H1 (cell line): ENCODE data around the gene TCP11. TPM values are rescaled to one million over a fixed set of nuclear protein-coding genes. Genes with fewer than 3 reads are reported as not detected.

Experiments
- CTCF ChIA-PET: fragments of 300-600 bp; sonication (Branson Sonifier 250); formaldehyde crosslinking; loops from one replicate; lab custom pipeline; 2021; ENCODE audit not compliant: partially characterized antibody; lab: Charles Lee
- POLR2A ChIA-PET: fragments of 300-600 bp; sonication (Branson Sonifier 250); formaldehyde crosslinking; loops from one replicate; lab custom pipeline; 2021; ENCODE audit warnings: inconsistent platforms; ENCODE audit not compliant: partially characterized antibody; lab: Charles Lee
- DNase-seq, 2 experiments: peaks; one replicate each; pipeline versions ENCODE4 v3.0.0 to v3.0.0-alpha.2; 2010 to 2022; ENCODE audit warnings: low spot score in 2 of 2, low read depth in 1 of 2, mixed read lengths in 1 of 2
- FAIRE-seq: peaks from 2 replicates; lab custom pipeline; 2011; peaks lifted over from hg19 to GRCh38; lab: Jason Lieb, UNC
- H2AFZ ChIP-seq: 2 replicates; pipeline ENCODE4 v1.8.1; 2012; ENCODE audit warnings: low read length, inconsistent platforms
- H2AK5ac ChIP-seq: 2 replicates; pipeline ENCODE4 v1.6.1; 2013; ENCODE audit warnings: low read depth, low read length
- H2BK120ac ChIP-seq: replicated peaks from 2 replicates; pipeline ENCODE3; 2013; ENCODE audit warnings: low read depth, low read length, inconsistent platforms
- H2BK12ac ChIP-seq: 2 replicates; pipeline ENCODE4 v1.6.1; 2013; ENCODE audit warnings: low read depth, low read length
- H2BK15ac ChIP-seq: 2 replicates; pipeline ENCODE4 v1.6.1; 2013; ENCODE audit warnings: low read length
- H2BK20ac ChIP-seq: 2 replicates; pipeline ENCODE4 v1.6.1; 2013; ENCODE audit warnings: low read length
- H2BK5ac ChIP-seq: 2 replicates; pipeline ENCODE4 v1.6.1; 2013; ENCODE audit warnings: low read depth, low read length
- H3K14ac ChIP-seq: 2 replicates; pipeline ENCODE4 v1.6.1; 2013; ENCODE audit warnings: inconsistent platforms; ENCODE audit not compliant: insufficient read length
- H3K18ac ChIP-seq: 2 replicates; pipeline ENCODE4 v1.6.1; 2013; ENCODE audit warnings: low read length; ENCODE audit errors: extremely low read depth
- H3K23ac ChIP-seq: 2 replicates; pipeline ENCODE4 v1.6.1; 2013; ENCODE audit warnings: inconsistent platforms; ENCODE audit not compliant: insufficient read length
- H3K23me2 ChIP-seq: 2 replicates; pipeline ENCODE4 v1.6.1; 2013; ENCODE audit warnings: low read depth, low read length
- H3K27ac ChIP-seq: 2 replicates; pipeline ENCODE4 v1.6.1; 2011; ENCODE audit warnings: low read depth, low read length, inconsistent platforms
- H3K27me3 ChIP-seq, 4 experiments: replicated peaks in 1 of 4; 1 replicate in 1 of 4; 2 replicates in 3 of 4; pipeline versions ENCODE4 v1.6.1 to v1.8.1; 2011 to 2013; ENCODE audit warnings: low read length in 3 of 4, mild to moderate bottlenecking in 3 of 4, inconsistent platforms in 2 of 4, mixed read lengths in 2 of 4, moderate library complexity in 1 of 4; ENCODE audit not compliant: control insufficient read depth in 3 of 4, insufficient read depth in 3 of 4; ENCODE audit errors: extremely low read depth in 1 of 4
- H3K36me3 ChIP-seq, 4 experiments: 2 replicates each; pipeline versions ENCODE4 v1.6.1 to v1.8.1; 2011 to 2013; ENCODE audit warnings: mild to moderate bottlenecking in 4 of 4, low read length in 3 of 4, moderate library complexity in 2 of 4, control low read depth in 1 of 4, inconsistent platforms in 1 of 4; ENCODE audit not compliant: insufficient read depth in 4 of 4, control insufficient read depth in 2 of 4
- H3K4ac ChIP-seq: replicated peaks from 2 replicates; pipeline ENCODE3; 2013; ENCODE audit warnings: low read length, low read depth, mixed read lengths, inconsistent platforms; ENCODE audit not compliant: insufficient read length
- H3K4me1 ChIP-seq, 4 experiments: replicated peaks in 1 of 4; 1 replicate in 1 of 4; 2 replicates in 3 of 4; pipeline versions ENCODE4 v1.6.1 to v1.8.1; 2011 to 2013; ENCODE audit warnings: low read length in 3 of 4, inconsistent platforms in 2 of 4, mixed read lengths in 1 of 4; ENCODE audit not compliant: insufficient read depth in 4 of 4, control insufficient read depth in 3 of 4
- H3K4me2 ChIP-seq, 2 experiments: 2 replicates each; pipeline versions ENCODE4 v1.6.1 to v1.8.1; 2011 to 2013; ENCODE audit warnings: low read depth in 2 of 2, low read length in 2 of 2, control low read depth in 1 of 2, inconsistent platforms in 1 of 2, mild to moderate bottlenecking in 1 of 2; ENCODE audit not compliant: insufficient read depth in 1 of 2
- H3K4me3 ChIP-seq, 4 experiments: fragments of 200-600, 300-600 bp in 1 of 4; sonication (generic), shearing (Covaris generic), sonication (Bioruptor Twin) in 1 of 4; 2 replicates each; pipeline versions ENCODE4 v1.5.1 to v1.8.1; 2011 to 2016; ENCODE audit warnings: low read length in 4 of 4, low read depth in 3 of 4, control low read depth in 2 of 4, inconsistent platforms in 2 of 4, mild to moderate bottlenecking in 2 of 4, mixed read lengths in 1 of 4, moderate library complexity in 1 of 4; ENCODE audit not compliant: insufficient read depth in 2 of 4; ENCODE audit errors: extremely low read depth in 1 of 4
- H3K56ac ChIP-seq: replicated peaks from 2 replicates; pipeline ENCODE3; 2013; ENCODE audit warnings: low read depth, mild to moderate bottlenecking, mixed read lengths, low read length, inconsistent platforms; ENCODE audit not compliant: insufficient read length
- H3K79me1 ChIP-seq: 2 replicates; pipeline ENCODE4 v1.6.1; 2013; ENCODE audit warnings: low read depth, low read length, control low read depth
- H3K79me2 ChIP-seq, 2 experiments: 2 replicates each; pipeline versions ENCODE4 v1.6.1 to v1.8.1; 2012 to 2013; ENCODE audit warnings: low read length in 2 of 2, mild to moderate bottlenecking in 2 of 2, inconsistent platforms in 1 of 2; ENCODE audit not compliant: insufficient read depth in 2 of 2, control insufficient read depth in 1 of 2
- H3K9ac ChIP-seq, 4 experiments: replicated peaks in 1 of 4; 1 replicate in 1 of 4; 2 replicates in 3 of 4; pipeline versions ENCODE4 v1.6.1 to v1.8.1; 2011 to 2013; ENCODE audit warnings: low read depth in 3 of 4, low read length in 3 of 4, control low read depth in 2 of 4, mild to moderate bottlenecking in 2 of 4, moderate library complexity in 2 of 4, inconsistent platforms in 1 of 4; ENCODE audit errors: extremely low read depth in 1 of 4
- H3K9me3 ChIP-seq, 2 experiments: 2 replicates each; pipeline versions ENCODE4 v1.6.1 to v1.8.1; 2012 to 2013; ENCODE audit warnings: mild to moderate bottlenecking in 2 of 2, moderate library complexity in 2 of 2, control low read depth in 1 of 2, inconsistent platforms in 1 of 2, low read depth in 1 of 2, low read length in 1 of 2, mixed read lengths in 1 of 2; ENCODE audit not compliant: insufficient read depth in 2 of 2
- H4K20me1 ChIP-seq, 2 experiments: replicated peaks in 1 of 2; 2 replicates each; pipeline versions ENCODE3 to v1.8.1; 2011 to 2013; ENCODE audit warnings: inconsistent platforms in 2 of 2, low read length in 2 of 2, mild to moderate bottlenecking in 1 of 2; ENCODE audit not compliant: insufficient read depth in 2 of 2, control insufficient read depth in 1 of 2
- H4K5ac ChIP-seq: 2 replicates; pipeline ENCODE4 v1.6.1; 2013; ENCODE audit warnings: low read length, low read depth, mixed read lengths, inconsistent platforms; ENCODE audit not compliant: insufficient read length
- H4K8ac ChIP-seq: 2 replicates; pipeline ENCODE4 v1.8.0; 2013; ENCODE audit warnings: mild to moderate bottlenecking, moderate library complexity, low read length, inconsistent platforms; ENCODE audit not compliant: insufficient read depth; ENCODE audit errors: extremely low read depth
- H4K91ac ChIP-seq: replicated peaks from 2 replicates; pipeline ENCODE3; 2013; ENCODE audit warnings: low read length, mixed read lengths, inconsistent platforms; ENCODE audit not compliant: insufficient read length
- BACH1 ChIP-seq: IDR thresholded peaks from 2 replicates; pipeline ENCODE4 v1.6.1; 2012; ENCODE audit warnings: low read length, improper control_type of control experiment
- CBX5 ChIP-seq: fragments of 300-800, 300-1000 bp; sonication (generic); IDR thresholded peaks from 2 replicates; pipeline ENCODE4 v1.7.1; 2016; ENCODE audit warnings: antibody characterized with exemption, low read length, low read depth
- CBX8 ChIP-seq: fragments of 300-800, 300-1000 bp; sonication (generic); IDR thresholded peaks from 2 replicates; pipeline ENCODE4 v1.7.1; 2016; ENCODE audit warnings: low read depth, low read length, borderline replicate concordance
- CEBPB ChIP-seq: IDR thresholded peaks from 2 replicates; pipeline ENCODE4 v1.6.1; 2012; ENCODE audit warnings: low read depth, low read length
- GABPA ChIP-seq: IDR thresholded peaks from 2 replicates; pipeline ENCODE4 v1.6.1; 2011; ENCODE audit warnings: mild to moderate bottlenecking, low read length, moderate library complexity, borderline replicate concordance; ENCODE audit not compliant: insufficient read depth
- HDAC6 ChIP-seq: IDR thresholded peaks from one replicate; pipeline ENCODE4 v1.7.1; 2012; ENCODE audit warnings: low read depth, mild to moderate bottlenecking, inconsistent platforms, low read length, moderate library complexity
- KDM1A ChIP-seq: fragments of 200-600, 300-600 bp; sonication (generic); IDR thresholded peaks from 2 replicates; pipeline ENCODE4 v1.7.1; 2016; ENCODE audit warnings: mild to moderate bottlenecking, low read length, borderline replicate concordance
- KDM5A ChIP-seq: fragments of 200-600 bp; IDR thresholded peaks from 2 replicates; pipeline ENCODE4 v1.7.1; 2012; ENCODE audit warnings: mild to moderate bottlenecking, low read length, inconsistent platforms, mixed read lengths
- POLR2A ChIP-seq, 2 experiments: IDR thresholded peaks; 1 replicate in 1 of 2; 2 replicates in 1 of 2; pipeline ENCODE4 v1.6.1; 2011; ENCODE audit warnings: low read depth in 2 of 2, low read length in 2 of 2, mild to moderate bottlenecking in 2 of 2; ENCODE audit errors: control extremely low read depth in 1 of 2
- RFX5 ChIP-seq: IDR thresholded peaks from 2 replicates; pipeline ENCODE4 v1.6.1; 2011; ENCODE audit warnings: low read depth, low read length, improper control_type of control experiment, borderline replicate concordance
- RNF2 ChIP-seq: fragments of 200-900, 300-1000 bp; sonication (generic); IDR thresholded peaks from 2 replicates; pipeline ENCODE4 v1.7.1; 2016; ENCODE audit warnings: borderline replicate concordance, low read depth, mild to moderate bottlenecking, antibody characterized with exemption, low read length; ENCODE audit not compliant: poor library complexity, severe bottlenecking; ENCODE audit errors: missing control alignments
- SIX5 ChIP-seq: IDR thresholded peaks from 2 replicates; pipeline ENCODE4 v1.6.1; 2011; ENCODE audit warnings: mild to moderate bottlenecking, low read depth, low read length
- TAF7 ChIP-seq: optimal IDR thresholded peaks from 2 replicates; pipeline ENCODE3; 2011; ENCODE audit warnings: low read depth, mild to moderate bottlenecking, inconsistent platforms, low read length, moderate library complexity, borderline replicate concordance
- TBP ChIP-seq: IDR thresholded peaks from 2 replicates; pipeline ENCODE4 v1.6.1; 2011; ENCODE audit warnings: low read depth, low read length, improper control_type of control experiment
- WGBS, 2 experiments: shearing (Covaris generic) in 1 of 2; methylation state at CpG; one replicate each; pipeline versions ENCODE4 v1.1.6 to v1.1.7; 2013 to 2015; ENCODE audit warnings: low lambda C conversion rate in 2 of 2, mixed read lengths in 2 of 2, inconsistent platforms in 1 of 2, low coverage in 1 of 2, missing lambda C conversion rate in 1 of 2; ENCODE audit not compliant: insufficient replicate concordance in 2 of 2, insufficient coverage in 1 of 2, insufficient read length in 1 of 2; ENCODE audit errors: extremely low coverage in 1 of 2, missing lambda C conversion rate in 1 of 2; 5-methylcytosine and 5-hydroxymethylcytosine counted together
- polyA plus RNA-seq, 7 experiments: library from polyadenylated mRNA; depleted of rRNA in 3 of 7; stranded (reverse) in 5 of 7; unstranded in 2 of 7; fragments of >200 nt in 5 of 7; fragments of 200-250 nt in 2 of 7; gene quantifications; 1 replicate in 5 of 7; 2 replicates in 1 of 7; 4 replicates in 1 of 7; pipeline versions ENCODE4 v1.2.1 to v1.2.3, GENCODE V29; 2011 to 2013; ENCODE audit warnings: missing spikeins in 2 of 7, mixed read lengths in 2 of 7
- total RNA-seq: library from RNA; stranded (reverse); fragmentation: NEBNext Ultra II Directional; extraction: Animal tissue kit (Norgen Biotek cat#: 25700); gene quantifications from 2 replicates; pipeline ENCODE4 v1.2.1, GENCODE V29; 2021
- TF ChIP-seq, protein P1 (sequence below): IDR thresholded peaks from 2 replicates; pipeline ENCODE4 v1.6.1; 2012; ENCODE audit warnings: inconsistent platforms

TCP11 gene
- total and polyA plus RNA-seq, 2 of the 8 experiments (the other 6 are each of a cell fraction or from before 2014, with no cell fraction given) = 0.11 TPM; not detected in 1

DNA sequence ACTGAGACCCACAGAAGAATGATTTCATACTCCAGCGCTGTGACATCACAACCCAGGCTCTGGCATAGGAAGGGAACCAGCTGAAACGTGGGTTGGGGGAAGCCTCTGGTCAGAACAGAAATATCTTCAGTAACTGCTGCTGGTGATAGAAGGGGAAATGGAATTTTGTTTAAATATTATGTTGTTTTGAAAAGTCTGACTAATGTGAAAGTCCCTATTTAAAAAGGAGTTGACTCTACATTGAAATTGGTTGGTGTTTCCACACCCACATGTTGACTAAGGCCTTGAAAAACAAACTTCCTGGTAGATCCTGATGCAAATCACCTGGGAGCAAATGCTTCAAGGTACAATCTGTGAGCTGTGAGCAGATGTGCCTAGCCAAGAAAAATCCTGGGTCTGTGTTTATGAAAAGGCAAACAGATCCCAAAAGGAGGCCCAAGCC lies 24.5 kb upstream of the TCP11 start:
- no peak overlapping the region for H3K18ac ChIP-seq
- no peak overlapping the region for H3K56ac ChIP-seq
- no peak overlapping the region for H4K5ac ChIP-seq
- POLR2A ChIA-PET = no interaction called here
- FAIRE-seq = no peak
- peaks cover 0 to 3% of the 10 kb centered on the region in 2 experiments for H4K20me1 ChIP-seq
- H2BK12ac ChIP-seq = no peak overlapping the region
- H2AK5ac ChIP-seq = no peak overlapping the region
- peaks cover 5% of the 10 kb centered on the region; the same call in 1 of the 2 replicates for H3K23me2 ChIP-seq
- no peaks in the 10 kb centered on the region for H3K36me3 ChIP-seq
- 89% methylated on average over 2 of the region's 2 CpGs; no CpG with 5 or more reads in 1 of the 2 experiments for WGBS, 2 experiments
- no peak overlapping the region for H3K4me2 ChIP-seq
- no peak overlapping the region for H2AFZ ChIP-seq
- H3K4ac ChIP-seq = no peak overlapping the region
- no peak overlapping the region for H3K27ac ChIP-seq
- CTCF ChIA-PET = interaction anchor here (0.8 to 3.7 kb wide), 4 partner anchors 11 to 39 kb away, joined by 3 to 19 read pairs (median 4); no protein-coding TSS in a partner anchor
- peaks cover 0 to 2% of the 10 kb centered on the region in 2 experiments; a peak in 1 of 4 replicates for H3K9me3 ChIP-seq
- H3K4me3 ChIP-seq = no peak overlapping the region
- H4K91ac ChIP-seq = no peak overlapping the region
- H2BK15ac ChIP-seq = no peak overlapping the region
- H4K8ac ChIP-seq = no peak overlapping the region
- no peak overlapping the region for H3K14ac ChIP-seq
- H3K79me2 ChIP-seq = no peaks in the 10 kb centered on the region
- H3K23ac ChIP-seq = no peak overlapping the region
- H3K9ac ChIP-seq = no peak overlapping the region
- no peaks in the 10 kb centered on the region for H3K4me1 ChIP-seq
- peaks cover 0 to 2% (median under 1%) of the 10 kb centered on the region in 4 experiments; a peak in 4 of 7 replicates for H3K27me3 ChIP-seq
- H2BK20ac ChIP-seq = no peak overlapping the region
- H3K79me1 ChIP-seq = no peaks in the 10 kb centered on the region
- no peak overlapping the region for H2BK120ac ChIP-seq
- no peak overlapping the region for H2BK5ac ChIP-seq
- DNase-seq = no peak
- TF ChIP-seq TAF7 (no peak), CBX5 (no peak), KDM1A (no peak), TBP (no peak), CBX8 (no peak), GABPA (no peak), HDAC6 (no peak), KDM5A (no peak), SIX5 (no peak), RNF2 (no peak), POLR2A (IDR thresholded peaks at IDR 0.05; ENCODE audit: control extremely low read depth in 1 of 2, low read depth in 2 of 2, low read length in 2 of 2) (no peak), BACH1 (no peak), RFX5 (no peak), CEBPB (no peak)
- TF ChIP-seq, protein P1, sequence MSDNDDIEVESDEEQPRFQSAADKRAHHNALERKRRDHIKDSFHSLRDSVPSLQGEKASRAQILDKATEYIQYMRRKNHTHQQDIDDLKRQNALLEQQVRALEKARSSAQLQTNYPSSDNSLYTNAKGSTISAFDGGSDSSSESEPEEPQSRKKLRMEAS = no peak
